Subcutaneous adipose tissue (tissue), 4 donors: ENCODE data around the gene ME2. TPM values are rescaled to one million over a fixed set of nuclear protein-coding genes. Genes with fewer than 3 reads are reported as not detected.

Source experiments
- total RNA-seq, 4 donors: library from RNA; depleted of rRNA; stranded (reverse); fragments of >200 nt; gene quantifications; one replicate each; pipeline ENCODE4 v1.1.0, GENCODE V29; 2016
- TF ChIP-seq, protein P1 (sequence below): fragments of 450-650 bp; IDR thresholded peaks from one replicate; pipeline ENCODE4 v1.5.1; 2016; ENCODE audit warnings: low read depth, mild to moderate bottlenecking, control low read depth, antibody characterized with exemption, moderate library complexity

The ME2 gene
- total RNA-seq, 4 donors from 2014 or later, result 35.4 to 79.2 (median 55.1) TPM

DNA sequence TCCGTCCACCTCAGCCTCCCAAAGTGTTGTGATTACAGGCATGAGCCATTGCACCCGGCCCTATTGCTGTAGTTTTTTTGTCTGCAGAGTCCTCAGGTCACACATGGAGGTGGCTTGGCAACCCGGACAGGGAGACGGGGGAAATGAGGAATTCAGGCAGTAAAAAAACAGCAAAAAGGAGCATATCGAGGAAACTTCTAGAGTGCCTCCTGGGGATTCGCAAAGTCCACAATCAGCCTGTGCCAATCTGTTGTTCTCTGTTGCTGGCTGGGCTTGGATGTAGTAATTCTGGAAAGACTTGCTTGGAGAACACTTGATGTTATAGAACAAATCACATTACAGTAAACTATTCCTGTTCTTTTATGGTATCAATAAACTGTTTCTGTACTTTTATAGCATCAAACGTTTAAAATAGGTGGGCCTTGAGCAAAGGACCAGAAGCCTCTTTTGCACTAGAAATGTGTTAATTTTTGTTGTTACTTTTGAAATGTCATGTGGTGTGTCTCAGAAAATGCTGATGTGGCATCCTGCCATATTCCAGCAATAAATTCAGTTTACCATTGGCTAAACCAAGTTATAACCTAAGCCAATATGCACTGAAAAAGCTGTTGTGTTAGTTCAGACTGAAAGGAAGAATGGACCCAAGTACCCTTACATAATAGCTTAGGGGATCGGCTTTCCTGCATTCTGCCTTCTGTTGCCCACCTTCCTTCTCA is 103.3 kb downstream of the ME2 start:
- TF ChIP-seq, protein P1, sequence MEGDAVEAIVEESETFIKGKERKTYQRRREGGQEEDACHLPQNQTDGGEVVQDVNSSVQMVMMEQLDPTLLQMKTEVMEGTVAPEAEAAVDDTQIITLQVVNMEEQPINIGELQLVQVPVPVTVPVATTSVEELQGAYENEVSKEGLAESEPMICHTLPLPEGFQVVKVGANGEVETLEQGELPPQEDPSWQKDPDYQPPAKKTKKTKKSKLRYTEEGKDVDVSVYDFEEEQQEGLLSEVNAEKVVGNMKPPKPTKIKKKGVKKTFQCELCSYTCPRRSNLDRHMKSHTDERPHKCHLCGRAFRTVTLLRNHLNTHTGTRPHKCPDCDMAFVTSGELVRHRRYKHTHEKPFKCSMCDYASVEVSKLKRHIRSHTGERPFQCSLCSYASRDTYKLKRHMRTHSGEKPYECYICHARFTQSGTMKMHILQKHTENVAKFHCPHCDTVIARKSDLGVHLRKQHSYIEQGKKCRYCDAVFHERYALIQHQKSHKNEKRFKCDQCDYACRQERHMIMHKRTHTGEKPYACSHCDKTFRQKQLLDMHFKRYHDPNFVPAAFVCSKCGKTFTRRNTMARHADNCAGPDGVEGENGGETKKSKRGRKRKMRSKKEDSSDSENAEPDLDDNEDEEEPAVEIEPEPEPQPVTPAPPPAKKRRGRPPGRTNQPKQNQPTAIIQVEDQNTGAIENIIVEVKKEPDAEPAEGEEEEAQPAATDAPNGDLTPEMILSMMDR, result no peak

DNA sequence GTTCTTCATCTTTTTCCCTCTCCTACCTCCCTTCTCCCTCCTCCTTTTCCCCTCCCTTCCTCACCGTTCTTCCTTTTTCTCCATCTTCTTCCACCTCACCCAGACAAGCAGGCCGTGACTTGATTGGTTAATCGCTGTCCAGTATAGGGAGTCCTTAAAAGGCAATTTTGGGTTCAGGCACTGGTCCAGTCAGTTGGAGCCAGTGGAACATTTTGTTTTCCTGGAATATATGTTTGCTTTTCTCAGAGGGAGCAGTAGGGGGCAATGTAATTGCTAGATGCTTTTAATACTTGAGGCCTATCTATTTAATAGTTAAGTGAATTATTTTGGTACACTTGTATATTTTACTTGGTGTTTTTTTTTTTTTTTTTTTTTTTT is 103.9 kb downstream of the ME2 start:
- TF ChIP-seq, protein P1, result no peak

DNA sequence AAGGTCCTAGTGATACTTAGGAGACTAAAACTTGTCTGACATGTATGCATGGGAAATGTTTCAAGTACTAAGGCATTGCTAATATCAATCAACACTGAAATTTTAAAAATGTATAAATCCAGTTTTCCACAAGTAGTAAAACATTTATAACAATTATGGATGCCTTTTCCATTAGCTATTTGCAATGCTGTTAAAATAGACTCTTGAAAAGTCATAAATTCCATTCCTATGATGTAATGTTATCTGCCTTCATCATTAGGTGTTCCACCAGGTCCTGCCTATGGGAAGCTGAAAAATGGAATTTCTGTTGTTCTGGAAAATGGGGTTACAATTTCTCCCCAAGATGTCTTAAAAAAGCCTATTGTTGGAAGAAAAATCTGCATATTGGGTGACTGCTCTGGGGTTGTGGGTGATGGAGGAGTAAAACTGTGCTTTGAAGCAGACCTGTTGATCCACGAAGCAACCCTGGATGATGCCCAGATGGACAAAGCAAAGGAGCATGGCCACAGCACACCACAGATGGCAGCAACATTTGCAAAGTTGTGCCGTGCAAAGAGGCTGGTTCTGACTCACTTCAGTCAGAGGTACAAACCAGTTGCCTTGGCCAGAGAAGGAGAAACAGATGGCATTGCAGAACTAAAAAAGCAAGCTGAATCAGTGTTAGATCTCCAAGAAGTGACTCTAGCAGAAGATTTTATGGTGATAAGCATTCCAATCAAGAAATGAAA is 107.6 kb downstream of the ME2 start:
- TF ChIP-seq, protein P1, result no peak

DNA sequence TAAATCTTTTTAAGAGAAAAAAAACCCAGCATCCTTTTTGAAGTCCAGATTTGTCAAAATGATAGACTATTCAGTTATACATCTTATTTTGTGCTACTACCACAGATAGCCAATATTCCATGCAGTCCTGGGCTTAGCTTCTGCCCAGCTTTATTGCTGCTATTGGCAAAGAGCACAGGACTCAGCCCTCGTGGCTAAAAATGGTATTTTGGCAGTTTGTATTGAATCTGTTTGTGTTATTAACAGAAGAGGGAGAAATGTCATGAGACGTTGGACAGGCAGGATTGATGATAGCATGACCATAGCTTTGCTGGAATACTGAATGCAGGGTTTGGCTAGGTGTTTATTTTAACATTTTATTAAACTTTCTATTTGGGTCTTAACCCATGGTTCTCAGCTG is 108.3 kb downstream of the ME2 start:
- TF ChIP-seq, protein P1, result no peak

DNA sequence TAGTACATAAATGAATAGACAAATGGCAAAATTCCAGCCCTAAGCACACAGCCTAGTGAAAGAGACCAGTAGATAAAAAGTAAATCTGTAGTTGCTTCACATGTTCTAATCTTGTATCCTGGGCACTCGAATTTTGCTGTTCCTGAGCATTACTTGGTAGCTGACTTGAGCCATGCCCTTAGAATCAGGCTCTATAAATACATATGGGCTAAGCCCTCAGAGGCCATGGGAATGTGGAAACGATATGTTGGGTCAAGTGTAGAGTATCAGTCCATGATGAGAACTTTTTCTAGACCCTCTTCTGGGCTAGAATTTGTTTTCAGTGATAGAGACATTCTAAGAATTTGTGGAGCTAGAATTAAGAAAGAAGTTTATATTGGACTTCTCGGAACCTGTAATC is 110.8 kb downstream of the ME2 start:
- TF ChIP-seq, protein P1, result no peak

DNA sequence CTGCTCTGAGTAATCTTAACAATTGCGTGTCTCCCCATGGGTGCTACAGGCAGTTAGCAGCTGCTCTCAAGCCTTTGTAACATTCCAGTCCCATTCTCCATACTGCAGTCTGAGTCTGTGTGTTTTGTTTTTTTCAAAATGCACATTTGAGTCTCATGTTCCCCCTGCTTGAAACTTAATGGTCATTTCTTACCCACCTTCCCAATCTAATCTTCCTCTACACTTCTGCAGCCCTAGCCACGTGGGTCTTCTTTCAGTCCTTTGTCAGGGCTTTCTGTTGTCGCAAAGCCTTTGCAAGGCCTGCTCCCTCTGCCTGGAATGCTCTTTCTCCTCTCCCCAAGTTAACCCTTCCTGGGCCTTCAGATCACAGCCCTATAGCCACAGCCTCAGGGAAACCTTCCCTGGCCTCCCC is 113.4 kb downstream of the ME2 start:
- TF ChIP-seq, protein P1, result no peak

DNA sequence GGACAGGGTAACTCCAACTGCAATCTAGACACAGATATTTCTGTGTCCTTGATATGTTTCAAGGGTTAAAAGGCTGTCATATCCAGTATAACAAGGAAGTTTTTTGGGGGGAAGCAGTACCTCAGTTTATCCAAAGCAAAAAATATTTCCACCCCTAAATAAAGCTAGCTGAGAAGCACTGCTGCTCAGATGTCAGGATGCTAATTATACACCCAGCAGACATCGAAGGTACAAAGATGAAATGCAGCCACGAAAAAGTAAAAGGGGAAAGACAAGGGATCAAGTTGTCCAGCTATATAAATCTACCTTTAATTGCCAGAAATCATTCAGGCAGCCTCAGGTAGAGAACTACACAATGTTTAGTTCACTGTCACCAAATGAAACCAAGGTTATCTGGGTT is 115.1 kb downstream of the ME2 start:
- TF ChIP-seq, protein P1, result no peak
